Body of pancreas (tissue), 4 donors: ENCODE results near the gene SLC6A1. TPM values are rescaled to one million over a fixed set of nuclear protein-coding genes. Genes with fewer than 3 reads are reported as not detected.

Source experiments
- ATAC-seq: fragments of 150-250 bp; one replicate; pipeline ENCODE4 v1.9.1; 2016
- DNase-seq, 4 donors: peaks; one replicate each; pipeline ENCODE4 v3.0.0-alpha.2; 2019
- H3K27ac ChIP-seq, 4 donors: fragments of 200-600 bp; sonication (generic); 1 replicate in 3 of 4; 2 replicates in 1 of 4; pipeline versions ENCODE4 v1.5.1 to v1.6.1; 2016 to 2019; ENCODE audit warnings: mild to moderate bottlenecking in 1 of 4, mixed read lengths in 1 of 4, moderate library complexity in 1 of 4
- H3K27me3 ChIP-seq, 2 donors: fragments of 200-600 bp; sonication (generic); one replicate each; pipeline ENCODE4 v1.6.0; 2016; ENCODE audit warnings: mild to moderate bottlenecking in 1 of 2
- H3K36me3 ChIP-seq, 2 donors: fragments of 200-600 bp; sonication (generic); replicated peaks in 1 of 2; 2 replicates each; pipeline ENCODE4 v1.5.1; 2016; ENCODE audit warnings: low read depth in 2 of 2; ENCODE audit not compliant: insufficient read depth in 1 of 2
- H3K4me1 ChIP-seq: fragments of 200-600 bp; sonication (generic); one replicate; pipeline ENCODE4 v1.6.0; 2016
- H3K4me3 ChIP-seq, 2 donors: fragments of 200-600 bp; sonication (generic); 1 replicate in 1 of 2; 2 replicates in 1 of 2; pipeline ENCODE4 v1.5.1; 2016 to 2019
- H3K9me3 ChIP-seq, 3 donors: fragments of 200-600 bp; sonication (generic); 1 replicate in 2 of 3; 2 replicates in 1 of 3; pipeline ENCODE4 v1.5.1; 2016
- CTCF ChIP-seq, 7 experiments: fragments of 450-650 bp in 4 of 7; fragments of 200-600 bp in 3 of 7; sonication (generic) in 3 of 7; IDR thresholded peaks; one replicate each; pipeline ENCODE4 v1.5.1; 2016 to 2019; ENCODE audit warnings: antibody characterized with exemption in 7 of 7
- POLR2A ChIP-seq, 3 donors: fragments of 450-650 bp; IDR thresholded peaks; one replicate each; pipeline ENCODE4 v1.6.1; 2016; ENCODE audit warnings: antibody characterized with exemption in 3 of 3, mild to moderate bottlenecking in 2 of 3
- WGBS, 2 donors: methylation state at CpG; one replicate each; pipeline ENCODE4 v1.1.5; 2017; 5-methylcytosine and 5-hydroxymethylcytosine counted together
- intact Hi-C: fragments of 100-400 bp; cut with DNase I; formaldehyde crosslinking; loops from one replicate; pipeline ENCODE4 v1.15.1; 2023
- total RNA-seq, 2 donors: library from RNA; depleted of rRNA; stranded (reverse); fragments of >200 nt; gene quantifications; one replicate each; pipeline ENCODE4 v1.1.0, GENCODE V29; 2016

Gene SLC6A1
- total RNA-seq, 2 donors from 2014 or later: 0.26 to 0.66 TPM

- DNase-seq: peak in 3 of 4 donors; percentile 17 to 31 (median 29)
- intact Hi-C loops: no loop called here
These were observed 34.4 kb upstream of the SLC6A1 start for GRCh38 chr3:10957976-10958749.

GRCh38 chr3:10960255-10960654 is 32.3 kb upstream of the SLC6A1 start:
- intact Hi-C loops: no loop called here
- no peak for TF ChIP-seq POLR2A (IDR thresholded peaks at IDR 0.05)
- TF ChIP-seq CTCF (IDR thresholded peaks at IDR 0.05): no peak
- no peak overlapping the region for H3K27ac ChIP-seq
- H3K4me1 ChIP-seq: no peaks in the 10 kb centered on the region
- ATAC-seq (no peak), DNase-seq (no peak)
- H3K27me3 ChIP-seq: no peaks in the 10 kb centered on the region
- H3K9me3 ChIP-seq: no peaks in the 10 kb centered on the region
- WGBS, 2 donors: 72 to 90% methylated on average over 5 to 6 of the region's 6 CpGs
- no peak overlapping the region for H3K4me3 ChIP-seq
- H3K36me3 ChIP-seq: no peaks in the 10 kb centered on the region

More at GRCh38 chr3:10957976-10958749, 34.4 kb upstream of the SLC6A1 start:
- no peak overlapping the region for H3K27ac ChIP-seq
- WGBS, 2 donors: 65 to 74% methylated on average over 12 to 17 of the region's 17 CpGs
- no peaks in the 10 kb centered on the region for H3K9me3 ChIP-seq
- H3K27me3 ChIP-seq: no peaks in the 10 kb centered on the region
- H3K4me1 ChIP-seq: no peaks in the 10 kb centered on the region
- H3K4me3 ChIP-seq: no peak overlapping the region
- no peak for ATAC-seq
- TF ChIP-seq CTCF (IDR thresholded peaks at IDR 0.05) (no peak), POLR2A (IDR thresholded peaks at IDR 0.05) (no peak)
- H3K36me3 ChIP-seq: no peaks in the 10 kb centered on the region

- no peaks in the 10 kb centered on the region for H3K9me3 ChIP-seq
- 48 to 83% methylated on average over 2 of the region's 2 CpGs for whole genome bisulfite sequencing, 2 donors
- H3K27ac ChIP-seq: no peak overlapping the region
- no peaks in the 10 kb centered on the region for H3K27me3 ChIP-seq
- no peak overlapping the region for H3K4me3 ChIP-seq
- H3K4me1 ChIP-seq: no peaks in the 10 kb centered on the region
- intact Hi-C loops: no loop called here
- no peaks in the 10 kb centered on the region for H3K36me3 ChIP-seq
- TF ChIP-seq CTCF (IDR thresholded peaks at IDR 0.05) (no peak), POLR2A (IDR thresholded peaks at IDR 0.05) (no peak)
- ATAC-seq: no peak
- DNase-seq: no peak
These were observed 30.6 kb upstream of the SLC6A1 start for GRCh38 chr3:10961921-10962320.

GRCh38 chr3:10962481-10963036 is 30.0 kb upstream of the SLC6A1 start:
- ATAC-seq (no peak), DNase-seq (no peak)
- no peak overlapping the region for H3K4me3 ChIP-seq
- no peaks in the 10 kb centered on the region for H3K9me3 ChIP-seq
- H3K36me3 ChIP-seq: no peaks in the 10 kb centered on the region
- WGBS, 2 donors: 32 to 43% methylated on average over 5 of the region's 5 CpGs
- intact Hi-C loops: no loop called here
- no peaks in the 10 kb centered on the region for H3K4me1 ChIP-seq
- no peak for TF ChIP-seq CTCF (IDR thresholded peaks at IDR 0.05)
- no peak for TF ChIP-seq POLR2A (IDR thresholded peaks at IDR 0.05)
- no peak overlapping the region for H3K27ac ChIP-seq
- no peaks in the 10 kb centered on the region for H3K27me3 ChIP-seq
